A549 (cell line): Measurements from ENCODE around the gene GREB1. TPM values are rescaled to one million over a fixed set of nuclear protein-coding genes. Genes with fewer than 3 reads are reported as not detected.

Experiments
- ATAC-seq, 2 experiments: fragments of 200-7000 bp in 1 of 2; fragments of >200 bp in 1 of 2; cut with Nextera tagmentation in 1 of 2; cut with Tn5 transposase in 1 of 2; 3 replicates each; pipeline versions ENCODE4 v1.8.0 to v1.9.1; 2018 to 2020; ENCODE audit warnings: mild to moderate bottlenecking in 1 of 2, moderate library complexity in 1 of 2
- CTCF ChIA-PET: fragments of 300-600 bp; sonication (Branson Sonifier 250); formaldehyde crosslinking; extraction: SDS; loops from one replicate; lab custom pipeline; 2021; ENCODE audit warnings: antibody characterized with exemption, inconsistent platforms; lab: Yijun Ruan, JAX
- POLR2A ChIA-PET: fragments of 350-600 bp; formaldehyde crosslinking; extraction: SDS; loops from one replicate; lab custom pipeline; 2021; ENCODE audit warnings: antibody characterized with exemption, inconsistent platforms; lab: Yijun Ruan, JAX
- DNase-seq, 2 experiments: peaks; one replicate each; pipeline versions ENCODE4 v3.0.0 to v3.0.0-alpha.2; 2011 to 2016; ENCODE audit warnings: low read depth in 1 of 2, low spot score in 1 of 2
- FAIRE-seq: peaks from 2 replicates; lab custom pipeline; 2011; peaks lifted over from hg19 to GRCh38; lab: Jason Lieb, UNC
- H3K27ac ChIP-seq, 2 experiments: fragments of >200 bp; sonication (Bioruptor Twin); formaldehyde crosslinking; 3 replicates each; pipeline ENCODE4 v1.5.1; 2016 to 2017
- H3K4me1 ChIP-seq: fragments of >200 bp; sonication (Bioruptor Twin); formaldehyde crosslinking; 3 replicates; pipeline ENCODE4 v1.6.1; 2016
- H3K4me2 ChIP-seq: fragments of >200 bp; sonication (Bioruptor Twin); formaldehyde crosslinking; 3 replicates; pipeline ENCODE4 v1.6.1; 2016
- H3K4me3 ChIP-seq: fragments of >200 bp; sonication (Bioruptor Twin); formaldehyde crosslinking; 3 replicates; pipeline ENCODE4 v1.5.1; 2016
- H3K9me3 ChIP-seq: fragments of >200 bp; sonication (Bioruptor Twin); formaldehyde crosslinking; 3 replicates; pipeline ENCODE4 v1.6.1; 2016
- BCL3 ChIP-seq: fragments of >200 bp; sonication (Bioruptor Twin); formaldehyde crosslinking; IDR thresholded peaks from 3 replicates; pipeline ENCODE4 v1.6.1; 2016
- BHLHE40 ChIP-seq: IDR thresholded peaks from 2 replicates; pipeline ENCODE4 v1.6.1; 2012; ENCODE audit warnings: low read depth, low read length, inconsistent platforms
- CBX8 ChIP-seq: fragments of 200-600 bp; sonication (generic); IDR thresholded peaks from 2 replicates; pipeline ENCODE4 v1.6.1; 2016
- CHD2 ChIP-seq: fragments of 150-350 bp; IDR thresholded peaks from 2 replicates; pipeline ENCODE4 v1.6.1; 2014; ENCODE audit warnings: low read length; ENCODE audit not compliant: partially characterized antibody
- EHMT2 ChIP-seq: fragments of 200-600 bp; sonication (generic); IDR thresholded peaks from 2 replicates; pipeline ENCODE4 v1.6.1; 2016; ENCODE audit warnings: antibody characterized with exemption, low read depth, mild to moderate bottlenecking, moderate library complexity
- ESRRA ChIP-seq: fragments of 150-350 bp; IDR thresholded peaks from 2 replicates; pipeline ENCODE4 v1.6.1; 2014; ENCODE audit warnings: mild to moderate bottlenecking, low read length, borderline replicate concordance
- FOSB ChIP-seq: fragments of 250-450 bp; sonication (Bioruptor Pico); IDR thresholded peaks from 2 replicates; pipeline ENCODE4 v1.5.0; 2020; ENCODE audit warnings: mild to moderate bottlenecking, moderate library complexity
- FOSL2 ChIP-seq, 2 experiments: fragments of 450-650 bp in 1 of 2; fragments of >200 bp in 1 of 2; sonication (Bioruptor Twin) in 1 of 2; formaldehyde crosslinking; IDR thresholded peaks; 2 replicates each; pipeline versions ENCODE4 v1.5.0 to v1.6.1; 2016 to 2020; ENCODE audit warnings: mild to moderate bottlenecking in 1 of 2, moderate library complexity in 1 of 2
- FOXS1 ChIP-seq: fragments of 250-450 bp; sonication (Bioruptor Pico); IDR thresholded peaks from 2 replicates; pipeline ENCODE4 v1.5.0; 2020; ENCODE audit warnings: mild to moderate bottlenecking, moderate library complexity
- HOXA7 ChIP-seq: fragments of 250-450 bp; sonication (Bioruptor Pico); IDR thresholded peaks from 2 replicates; pipeline ENCODE4 v1.5.0; 2020; ENCODE audit warnings: mild to moderate bottlenecking, moderate library complexity
- HOXB13 ChIP-seq: fragments of 250-450 bp; sonication (Bioruptor Pico); IDR thresholded peaks from 2 replicates; pipeline ENCODE4 v1.5.0; 2020; ENCODE audit warnings: low read depth, mild to moderate bottlenecking, moderate library complexity
- HOXB5 ChIP-seq: fragments of 250-450 bp; sonication (Bioruptor Pico); IDR thresholded peaks from 2 replicates; pipeline ENCODE4 v1.5.0; 2020; ENCODE audit warnings: mild to moderate bottlenecking, moderate library complexity
- NFE2L2 ChIP-seq: fragments of 150-350 bp; conservative IDR thresholded peaks from 2 replicates; pipeline ENCODE4 v1.6.1; 2014; ENCODE audit warnings: low read length
- NR3C1 ChIP-seq: fragments of >200 bp; sonication (Bioruptor Twin); formaldehyde crosslinking; IDR thresholded peaks from 3 replicates; pipeline ENCODE4 v1.6.1; 2017
- PHF8 ChIP-seq: fragments of 200-600 bp; sonication (generic); IDR thresholded peaks from 2 replicates; pipeline ENCODE4 v1.6.1; 2016; ENCODE audit warnings: low read depth, mild to moderate bottlenecking, antibody characterized with exemption, moderate library complexity, borderline replicate concordance
- POLR2A ChIP-seq: IDR thresholded peaks from 2 replicates; pipeline ENCODE4 v1.6.1; 2012; ENCODE audit warnings: mild to moderate bottlenecking, low read length
- POLR2AphosphoS2 ChIP-seq: conservative IDR thresholded peaks from 2 replicates; pipeline ENCODE4 v1.6.1; 2012; ENCODE audit warnings: low read length, improper control_type of control experiment, inconsistent platforms
- RAD21 ChIP-seq, 2 experiments: fragments of >200 bp in 1 of 2; sonication (Bioruptor Twin) in 1 of 2; formaldehyde crosslinking in 1 of 2; IDR thresholded peaks in 1 of 2; conservative IDR thresholded peaks in 1 of 2; 2 replicates in 1 of 2; 3 replicates in 1 of 2; pipeline ENCODE4 v1.6.1; 2012 to 2018; ENCODE audit warnings: inconsistent platforms in 1 of 2
- RNF2 ChIP-seq: fragments of 200-600 bp; sonication (generic); IDR thresholded peaks from 2 replicates; pipeline ENCODE4 v1.6.1; 2016; ENCODE audit warnings: low read depth, mild to moderate bottlenecking, antibody characterized with exemption, moderate library complexity, borderline replicate concordance
- SMC3 ChIP-seq: fragments of >200 bp; sonication (Bioruptor Twin); formaldehyde crosslinking; IDR thresholded peaks from 3 replicates; pipeline ENCODE4 v1.6.1; 2018; ENCODE audit warnings: inconsistent platforms
- SREBF2 ChIP-seq: fragments of 450-650 bp; IDR thresholded peaks from 2 replicates; pipeline ENCODE4 v1.6.1; 2014; ENCODE audit warnings: mild to moderate bottlenecking, moderate library complexity
- TP53 ChIP-seq: fragments of 250-450 bp; sonication (Bioruptor Pico); IDR thresholded peaks from 2 replicates; pipeline ENCODE4 v1.5.0; 2021; ENCODE audit warnings: mild to moderate bottlenecking, moderate library complexity
- ZC3H11A ChIP-seq: fragments of 450-650 bp; IDR thresholded peaks from 2 replicates; pipeline ENCODE4 v1.6.1; 2014; ENCODE audit warnings: antibody characterized with exemption, mild to moderate bottlenecking
- ZFP36 ChIP-seq: fragments of 450-650 bp; IDR thresholded peaks from 2 replicates; pipeline ENCODE4 v1.6.1; 2014; ENCODE audit warnings: borderline replicate concordance; ENCODE audit not compliant: partially characterized antibody
- ZNF302 ChIP-seq: fragments of 250-450 bp; sonication (Bioruptor Pico); IDR thresholded peaks from 2 replicates; pipeline ENCODE4 v1.9.0; 2021; ENCODE audit warnings: inconsistent platforms, mild to moderate bottlenecking, moderate library complexity
- WGBS: methylation state at CpG from one replicate; pipeline ENCODE4 v1.1.6; 2017; ENCODE audit errors: missing lambda C conversion rate; 5-methylcytosine and 5-hydroxymethylcytosine counted together
- polyA plus RNA-seq, 4 experiments: library from polyadenylated mRNA; depleted of rRNA in 3 of 4; stranded (reverse); fragments of >200 nt; fragmentation: RNase III in 1 of 4; extraction: RNeasy Plus Mini Kit Qiagen cat#74134 plus additional on column Dnase treatment in 1 of 4; gene quantifications; 2 replicates in 3 of 4; 3 replicates in 1 of 4; pipeline ENCODE4 v1.2.3, GENCODE V29; 2011 to 2017
- TF ChIP-seq, protein P1 (sequence below): IDR thresholded peaks from 2 replicates; pipeline ENCODE4 v1.6.1; 2012; ENCODE audit warnings: low read depth, borderline replicate concordance
- TF ChIP-seq, protein P2 (sequence below): IDR thresholded peaks from 2 replicates; pipeline ENCODE4 v1.6.1; 2012
- TF ChIP-seq, protein P3 (sequence below): fragments of 250-450 bp; sonication (Bioruptor Pico); IDR thresholded peaks from 2 replicates; pipeline ENCODE4 v1.5.0; 2020; ENCODE audit warnings: low read depth, mild to moderate bottlenecking, moderate library complexity

Gene GREB1
- polyA plus RNA-seq, 2 of the 4 experiments (the other 2 are of a cell fraction) = 1.1 to 1.3 TPM

- no peak for TF ChIP-seq CHD2
- TF ChIP-seq RNF2 = no peak
- TF ChIP-seq ZFP36 = no peak
- no peak for TF ChIP-seq EHMT2
- TF ChIP-seq PHF8 = no peak
- TF ChIP-seq, protein P1, sequence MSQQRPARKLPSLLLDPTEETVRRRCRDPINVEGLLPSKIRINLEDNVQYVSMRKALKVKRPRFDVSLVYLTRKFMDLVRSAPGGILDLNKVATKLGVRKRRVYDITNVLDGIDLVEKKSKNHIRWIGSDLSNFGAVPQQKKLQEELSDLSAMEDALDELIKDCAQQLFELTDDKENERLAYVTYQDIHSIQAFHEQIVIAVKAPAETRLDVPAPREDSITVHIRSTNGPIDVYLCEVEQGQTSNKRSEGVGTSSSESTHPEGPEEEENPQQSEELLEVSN = no peak
- TF ChIP-seq POLR2A = no peak
- no peak for TF ChIP-seq HOXB5
- no peak for TF ChIP-seq HOXA7
- TF ChIP-seq HOXB13 (CRISPR knock-in tag) = no peak
- TF ChIP-seq NFE2L2 = no peak
- TF ChIP-seq BHLHE40 = no peak
- TF ChIP-seq SREBF2 = no peak
- no peak for TF ChIP-seq NR3C1
- no peak for TF ChIP-seq CBX8
- no peak for TF ChIP-seq FOSB
- TF ChIP-seq RAD21 (conservative IDR thresholded peaks at IDR 0.05 in 1 of 2, IDR thresholded peaks at IDR 0.05 in 1 of 2) = no peak
- TF ChIP-seq TP53 = no peak
- TF ChIP-seq FOSL2 (IDR thresholded peaks at IDR 0.05) = no peak
- no peak for TF ChIP-seq FOSL2 (CRISPR knock-in tag; IDR thresholded peaks at IDR 0.05)
- no peak for TF ChIP-seq FOXS1 (CRISPR knock-in tag)
- Histone ChIP-seq H3K9me3 (0 out of 3 replicates have a peak, but pooled peaks cover 3% of the 10 kb centered on the region), H3K27ac (no peak overlapping the region), H3K4me3 (no peak overlapping the region), H3K4me1 (no peaks in the 10 kb centered on the region), H3K4me2 (no peak overlapping the region)
- 100% methylated on average over 1 of the region's 1 CpG for WGBS
- ChIA-PET CTCF (interaction anchor here (1.1 to 11.5 kb wide), 4 partner anchors 14 to 360 kb away, joined by 3 to 73 read pairs (median 6); a partner anchor contains a TSS), POLR2A (no interaction called here)
- no peak for FAIRE-seq
- DNase-seq = no peak
- peak in 1 of 2 experiments; percentile 30; a peak in 1 of 6 replicates for ATAC-seq
These were observed 41.1 kb upstream of the GREB1 start for GRCh38 chr2:11492720-11493119.

DNA sequence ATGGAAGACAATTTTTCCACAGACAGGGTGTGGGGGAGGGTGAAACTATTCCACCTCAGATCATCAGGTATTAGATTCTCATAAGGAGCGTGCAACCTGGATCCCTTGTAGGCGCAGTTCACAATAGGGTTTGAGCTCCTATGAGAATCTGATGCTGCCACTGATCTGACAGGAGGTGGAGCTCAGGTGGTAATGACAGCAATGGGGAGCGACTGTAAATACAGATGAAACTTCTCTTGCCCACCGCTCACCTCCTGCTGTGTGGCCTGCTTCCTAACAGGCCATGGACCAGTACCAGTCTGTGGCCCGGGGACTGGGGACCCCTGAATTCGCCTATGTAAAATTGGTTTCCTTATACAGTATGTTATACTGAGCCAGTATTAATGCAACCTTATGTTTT lies 40.6 kb upstream of the GREB1 start:
- Histone ChIP-seq H3K27ac (no peak overlapping the region), H3K9me3 (0 out of 3 replicates have a peak, but pooled peaks cover 3% of the 10 kb centered on the region), H3K4me2 (no peak overlapping the region), H3K4me1 (peaks cover under 1% of the 10 kb centered on the region; the same call in 2 of the 3 replicates), H3K4me3 (no peak overlapping the region)
- ChIA-PET CTCF (interaction anchor here (1.1 to 11.5 kb wide), 4 partner anchors 14 to 361 kb away, joined by 3 to 73 read pairs (median 6); a partner anchor contains a TSS), POLR2A (no interaction called here)
- TF ChIP-seq ZNF302 (no peak), RNF2 (no peak), ESRRA (no peak), TP53 (no peak), ZC3H11A (no peak), SMC3 (no peak), FOSB (no peak), POLR2AphosphoS2 (no peak), BCL3 (no peak), PHF8 (no peak)
- TF ChIP-seq, protein P2, sequence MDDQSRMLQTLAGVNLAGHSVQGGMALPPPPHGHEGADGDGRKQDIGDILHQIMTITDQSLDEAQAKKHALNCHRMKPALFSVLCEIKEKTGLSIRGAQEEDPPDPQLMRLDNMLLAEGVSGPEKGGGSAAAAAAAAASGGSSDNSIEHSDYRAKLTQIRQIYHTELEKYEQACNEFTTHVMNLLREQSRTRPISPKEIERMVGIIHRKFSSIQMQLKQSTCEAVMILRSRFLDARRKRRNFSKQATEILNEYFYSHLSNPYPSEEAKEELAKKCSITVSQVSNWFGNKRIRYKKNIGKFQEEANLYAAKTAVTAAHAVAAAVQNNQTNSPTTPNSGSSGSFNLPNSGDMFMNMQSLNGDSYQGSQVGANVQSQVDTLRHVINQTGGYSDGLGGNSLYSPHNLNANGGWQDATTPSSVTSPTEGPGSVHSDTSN = no peak
- TF ChIP-seq, protein P3, sequence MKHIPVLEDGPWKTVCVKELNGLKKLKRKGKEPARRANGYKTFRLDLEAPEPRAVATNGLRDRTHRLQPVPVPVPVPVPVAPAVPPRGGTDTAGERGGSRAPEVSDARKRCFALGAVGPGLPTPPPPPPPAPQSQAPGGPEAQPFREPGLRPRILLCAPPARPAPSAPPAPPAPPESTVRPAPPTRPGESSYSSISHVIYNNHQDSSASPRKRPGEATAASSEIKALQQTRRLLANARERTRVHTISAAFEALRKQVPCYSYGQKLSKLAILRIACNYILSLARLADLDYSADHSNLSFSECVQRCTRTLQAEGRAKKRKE (CRISPR knock-in tag) = no peak
- DNase-seq (no peak), FAIRE-seq (no peak), ATAC-seq (no peak)
- 42% methylated on average over 6 of the region's 6 CpGs for WGBS
